Activated naive CD8-positive, alpha-beta T cell treated with anti-CD3 and anti-CD28 coated beads, Interleukin-2, amount 50 U/mL, for 16 hours (primary cell): ENCODE data around the gene PCMTD2.
"Not testable (repeated sequence)": the region's sequence is repeated elsewhere in the genome, so short reads cannot be mapped to it uniquely, and the experiment has no call there.

ENCODE experiments used
- DNase-seq: peaks from one replicate; pipeline ENCODE4 v3.0.0-alpha.2; 2020; ENCODE audit warnings: low read depth, low spot score

Gene PCMTD2

DNA sequence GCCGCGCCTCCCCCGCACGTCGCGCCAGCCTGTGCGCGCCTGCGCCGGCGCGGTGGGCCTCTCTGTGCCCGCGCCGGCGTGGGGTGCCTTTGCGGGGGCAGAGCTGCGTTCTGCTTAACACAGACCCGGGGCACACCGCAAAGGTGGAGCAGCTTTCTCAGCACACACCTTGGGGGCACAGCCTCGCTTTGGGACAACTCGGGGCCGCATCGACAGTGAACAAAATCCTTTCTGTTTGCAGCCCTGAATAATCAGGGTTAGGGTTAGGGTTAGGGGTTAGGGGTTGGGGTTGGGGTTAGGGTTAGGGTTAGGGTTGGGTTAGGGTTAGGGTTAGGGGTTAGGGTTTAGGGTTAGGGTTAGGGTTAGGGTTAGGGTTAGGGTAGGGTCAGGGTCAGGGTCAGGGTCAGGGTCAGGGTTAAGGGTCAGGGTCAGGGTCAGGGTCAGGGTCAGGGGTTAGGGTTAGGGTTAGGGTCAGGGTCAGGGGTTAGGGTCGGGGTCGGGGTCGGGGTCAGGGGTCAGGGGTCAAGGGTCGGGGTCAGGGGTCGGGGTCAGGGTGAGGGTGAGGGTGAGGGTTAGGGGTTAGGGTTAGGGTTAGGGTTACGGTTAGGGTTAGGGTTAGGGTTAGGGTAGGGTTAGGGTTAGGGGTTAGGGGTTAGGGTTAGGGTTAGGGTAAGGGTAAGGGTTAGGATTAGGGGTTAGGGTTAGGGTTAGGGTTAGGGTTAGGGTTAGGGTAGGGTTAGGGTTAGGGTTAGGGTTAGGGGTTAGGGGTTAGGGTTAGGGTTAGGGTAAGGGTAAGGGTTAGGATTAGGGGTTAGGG is 31.1 kb downstream of the PCMTD2 start:
- DNase-seq, result not testable (repeated sequence)

DNA sequence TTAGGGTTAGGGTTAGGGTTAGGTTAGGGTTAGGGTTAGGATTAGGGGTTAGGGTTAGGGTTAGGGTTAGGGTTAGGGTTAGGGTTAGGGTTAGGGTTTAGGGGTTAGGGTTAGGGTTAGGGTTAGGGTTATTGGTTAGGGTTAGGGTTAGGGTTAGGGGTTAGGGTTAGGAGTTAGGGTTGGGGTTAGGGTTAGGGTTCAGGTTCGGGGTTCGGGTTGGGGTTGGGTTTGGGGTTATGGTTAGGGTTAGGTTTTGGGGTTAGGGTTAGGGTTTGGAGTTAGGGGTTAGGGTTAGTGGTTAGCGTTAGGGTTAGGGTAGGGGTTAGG is 31.7 kb downstream of the PCMTD2 start:
- DNase-seq, result not testable (repeated sequence)

DNA sequence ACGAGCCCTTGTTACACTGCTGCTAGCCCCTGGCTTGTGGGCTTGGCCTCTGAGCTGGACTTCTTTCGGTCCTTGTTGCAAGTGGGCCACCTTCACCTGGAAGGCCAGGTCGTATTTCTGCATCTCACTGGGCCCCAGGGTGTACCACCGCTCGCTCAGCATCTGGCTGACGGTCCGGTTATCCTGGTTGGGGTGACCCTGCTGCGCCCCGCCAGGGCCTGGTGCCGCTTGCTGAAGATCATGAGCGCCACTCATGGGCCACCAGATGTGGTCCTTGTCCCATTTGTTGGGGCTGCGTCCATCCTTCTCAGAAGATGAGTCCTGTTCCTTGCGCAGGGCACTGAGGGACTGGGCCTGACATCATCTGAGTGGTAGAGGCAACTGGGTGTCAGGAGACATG is 36.6 kb downstream of the PCMTD2 start:
- not testable (repeated sequence) for DNase-seq

DNA sequence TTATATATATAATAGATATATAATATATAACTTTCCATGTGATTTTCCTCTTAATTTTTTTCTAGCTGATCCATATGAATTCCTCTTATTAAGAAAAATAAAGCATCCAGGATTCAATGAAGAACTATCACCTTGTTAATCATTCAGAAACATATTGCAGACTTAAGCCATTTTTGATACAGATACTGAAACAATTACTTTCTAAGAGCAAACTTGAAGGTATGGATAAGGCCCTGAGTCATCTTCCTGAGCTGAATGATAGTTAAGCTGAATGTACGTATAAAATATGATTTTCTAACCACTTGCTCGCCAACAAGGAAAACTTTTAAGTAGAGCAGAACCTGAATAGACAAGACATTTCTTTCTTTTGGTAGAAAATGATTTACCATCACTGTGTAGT is 47.5 kb downstream of the PCMTD2 start:
- DNase-seq, result not testable (repeated sequence)

DNA sequence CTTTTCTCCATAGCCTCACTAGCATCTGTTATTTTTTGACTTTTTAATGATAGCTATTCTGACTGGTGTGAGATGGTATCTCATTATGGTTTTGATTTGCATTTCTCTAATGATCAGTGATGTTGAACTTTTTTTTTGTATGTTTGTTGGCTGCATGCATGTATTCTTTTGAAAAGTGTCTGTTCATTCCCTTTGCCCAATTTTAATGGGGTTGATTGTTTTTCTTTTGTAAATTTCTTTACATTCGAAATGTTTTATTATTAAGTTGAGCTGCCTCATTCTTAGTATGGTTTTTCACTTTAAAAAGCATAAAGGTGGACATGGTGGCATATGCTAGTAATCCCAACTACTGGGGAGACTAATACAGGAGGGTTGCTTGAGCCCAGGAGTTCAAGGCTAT is 58.2 kb downstream of the PCMTD2 start:
- DNase-seq, result not testable (repeated sequence)

DNA sequence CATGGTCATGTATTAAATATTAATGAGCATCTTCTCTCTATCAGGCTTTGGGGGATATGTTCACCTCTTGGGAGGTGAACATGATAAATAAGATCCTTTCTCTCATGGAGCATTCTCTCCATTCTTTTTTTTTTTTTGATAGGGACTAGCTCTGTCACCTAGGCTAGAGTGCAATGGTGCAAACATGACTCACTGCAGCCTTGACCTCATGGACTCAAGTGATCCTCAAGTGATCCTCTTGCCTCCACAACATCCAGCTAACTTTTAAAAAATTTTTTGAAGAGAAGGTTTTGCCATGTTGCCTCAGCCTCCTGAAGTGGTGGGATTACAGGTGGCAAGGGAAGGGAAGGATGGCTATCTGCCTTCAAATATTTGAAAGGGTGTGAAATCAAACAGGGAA is 59.8 kb downstream of the PCMTD2 start:
- not testable (repeated sequence) for DNase-seq

DNA sequence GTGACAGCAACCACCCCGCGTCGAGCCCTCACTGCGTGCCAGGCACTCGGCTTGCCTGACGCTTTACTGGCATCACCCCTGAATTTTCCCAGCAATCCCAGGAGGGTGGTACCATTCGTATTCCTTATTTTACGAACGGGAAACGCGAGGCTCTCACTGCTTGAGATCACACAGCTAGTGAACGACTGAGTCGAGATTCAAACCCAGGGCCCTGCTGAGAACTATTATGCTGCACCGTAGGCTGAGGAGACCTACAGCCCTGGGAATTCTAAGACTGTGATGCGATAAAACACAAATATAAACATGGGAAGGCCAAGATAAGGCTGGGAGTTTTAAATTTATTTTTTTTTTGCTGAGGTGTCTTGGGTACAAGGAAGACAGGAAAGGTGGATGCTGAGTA is 60.3 kb downstream of the PCMTD2 start:
- DNase-seq, result not testable (repeated sequence)

DNA sequence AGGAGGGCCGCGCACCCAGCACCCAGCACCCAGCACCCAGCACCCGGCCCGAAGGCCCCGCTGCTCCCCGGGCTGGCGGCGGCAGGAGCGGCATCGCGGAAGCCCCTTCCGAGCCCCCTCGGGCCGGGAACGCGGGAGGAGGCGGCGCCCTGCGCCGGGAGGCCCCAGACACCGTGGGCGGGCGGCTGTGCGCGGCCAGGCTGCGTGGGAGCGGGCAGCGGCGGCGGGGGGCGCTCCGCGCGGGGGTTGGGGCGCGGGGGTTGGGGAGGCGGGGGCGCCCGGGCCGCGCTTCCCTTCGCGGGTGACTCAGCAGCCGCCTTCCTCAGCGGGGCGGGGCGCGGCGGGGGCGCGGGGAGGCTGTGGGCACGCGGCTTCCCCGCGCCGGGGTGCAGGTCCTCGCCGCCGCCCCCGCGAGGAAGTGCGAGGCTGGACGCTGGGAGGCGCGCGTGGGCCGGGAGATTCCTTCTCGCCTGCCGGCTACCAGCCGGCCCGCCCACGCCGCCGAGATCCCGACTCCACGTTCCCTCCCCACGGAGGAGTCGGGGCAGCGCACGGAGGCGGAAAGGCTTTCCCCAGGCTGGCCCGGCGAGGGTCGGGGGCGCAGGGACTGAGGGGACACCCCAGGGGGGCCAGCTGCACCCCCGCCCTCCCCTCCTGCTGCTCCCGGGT is 61.0 kb downstream of the PCMTD2 start:
- DNase-seq, result not testable (repeated sequence)

DNA sequence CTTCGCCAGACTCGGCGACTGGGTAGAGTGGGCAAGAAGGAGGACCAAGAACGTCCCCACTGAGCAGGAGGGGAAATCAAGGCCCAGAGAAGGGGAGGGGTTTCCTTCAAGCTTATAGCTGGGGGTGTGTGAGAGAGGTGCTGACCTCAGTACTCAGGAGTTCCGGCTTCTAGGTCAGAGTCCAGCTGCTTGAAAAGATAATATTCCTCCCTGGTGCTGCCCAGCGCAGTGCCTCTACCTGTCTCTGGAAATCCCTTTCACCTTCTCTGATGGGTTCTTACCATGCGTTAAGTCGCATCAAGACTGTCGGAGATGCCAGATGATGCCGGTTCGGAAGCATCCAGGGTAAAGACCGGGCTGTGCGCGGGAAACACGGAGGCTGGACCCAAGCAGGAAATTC is 61.8 kb downstream of the PCMTD2 start:
- not testable (repeated sequence) for DNase-seq

DNA sequence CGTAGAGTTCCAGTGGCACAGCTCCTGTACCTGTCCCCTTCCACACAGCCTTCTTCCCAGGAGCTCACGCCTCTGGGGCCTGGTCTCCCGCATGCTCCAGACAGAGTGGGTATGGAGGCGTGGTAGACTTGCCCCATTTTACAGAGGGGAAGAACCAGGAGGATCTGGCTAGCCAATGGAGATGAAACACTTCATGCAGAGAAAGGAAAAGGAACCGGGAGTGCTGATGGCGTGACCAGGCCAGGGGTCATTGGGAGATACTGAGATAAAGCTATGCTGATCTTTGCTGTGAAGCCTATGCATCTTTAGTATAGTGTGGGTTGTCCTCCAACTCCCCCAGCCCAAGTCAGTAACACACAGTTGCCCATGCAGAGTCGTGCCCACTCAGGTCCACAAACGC is 62.5 kb downstream of the PCMTD2 start:
- DNase-seq, result not testable (repeated sequence)

DNA sequence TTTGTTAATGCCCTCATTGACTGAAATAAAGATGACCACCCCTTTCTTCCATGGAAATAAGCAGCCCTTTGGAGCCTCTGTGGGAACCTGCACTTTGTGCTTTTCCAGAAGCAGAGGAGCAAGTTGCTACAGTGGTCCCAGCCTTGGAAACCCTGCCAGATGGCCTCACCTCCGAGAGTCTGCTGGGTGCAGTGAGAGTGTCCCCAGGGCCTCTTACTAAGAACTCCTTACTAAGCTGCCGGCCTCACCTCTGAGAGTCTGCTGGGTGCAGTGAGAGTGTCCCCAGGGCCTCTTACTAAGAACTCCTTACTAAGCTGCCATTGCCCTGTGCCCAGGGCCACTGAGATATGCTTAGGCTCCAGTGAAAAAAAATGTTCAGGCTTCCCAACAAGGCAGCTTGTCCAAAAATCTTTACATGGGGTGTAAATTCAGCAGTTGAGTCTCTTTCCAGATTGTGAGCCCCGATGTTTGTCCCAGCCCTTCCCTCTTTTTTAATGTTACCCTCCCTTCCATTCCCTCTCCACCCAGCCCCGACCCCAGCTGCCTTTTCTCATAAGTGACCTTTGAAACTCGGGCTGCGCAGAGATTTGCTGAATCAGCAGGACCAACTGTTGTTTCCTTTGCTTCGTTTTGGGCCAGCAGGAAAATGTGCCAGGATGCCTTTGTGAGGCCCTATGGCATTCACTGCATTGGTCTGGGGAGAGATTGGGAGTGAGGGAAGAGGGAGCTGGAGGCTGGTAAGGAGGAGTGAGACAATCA is 66.7 kb downstream of the PCMTD2 start:
- not testable (repeated sequence) for DNase-seq
